Activated CD4-positive, alpha-beta T cell treated with anti-CD3 and anti-CD28 coated beads for 1 hour (primary cell): Measurements from ENCODE around the gene AK8.
"Not testable (repeated sequence)": the region's sequence is repeated elsewhere in the genome, so short reads cannot be mapped to it uniquely, and the experiment has no call there.

Source experiments
- DNase-seq: peaks from one replicate; pipeline ENCODE4 v3.0.0-alpha.2; 2020

The AK8 gene

DNA sequence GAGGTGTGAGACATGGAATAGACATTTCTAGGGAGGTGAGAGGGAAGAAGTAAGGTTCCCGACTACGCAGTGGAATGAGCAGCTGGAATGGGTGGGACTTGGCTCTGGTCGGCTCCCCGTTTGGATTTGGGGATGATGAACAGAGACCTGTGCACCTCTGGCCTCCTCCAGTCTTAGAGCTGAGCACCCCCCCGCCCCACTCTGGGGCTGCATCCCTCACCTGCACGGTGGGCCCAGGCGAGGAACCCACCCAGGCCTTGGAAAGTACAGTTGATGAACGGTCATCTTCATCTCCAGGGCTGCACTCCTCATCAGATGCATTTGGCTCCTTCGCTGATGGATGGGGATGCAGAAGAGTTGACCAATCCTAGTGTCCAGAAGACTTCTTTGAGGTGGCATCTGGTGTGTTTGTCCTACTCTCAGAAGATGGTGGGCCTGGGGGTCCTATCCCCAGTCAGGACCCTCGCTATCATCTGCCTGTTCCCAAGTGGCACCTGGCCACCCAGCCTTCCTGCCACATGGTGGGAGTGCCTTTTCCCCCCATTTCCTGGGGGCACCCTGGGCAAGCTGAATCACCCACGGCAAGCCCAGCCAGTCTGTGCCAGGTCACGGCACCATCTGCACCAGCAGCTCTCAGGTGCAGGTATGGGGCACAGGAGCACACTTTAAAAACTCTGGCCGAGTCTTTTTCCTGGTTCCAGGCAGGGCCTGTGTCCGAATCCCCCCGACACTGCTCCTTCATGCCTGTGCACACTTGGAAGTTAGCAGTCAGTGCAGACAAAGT is 137.4 kb downstream of the AK8 start:
- no peak for DNase-seq

DNA sequence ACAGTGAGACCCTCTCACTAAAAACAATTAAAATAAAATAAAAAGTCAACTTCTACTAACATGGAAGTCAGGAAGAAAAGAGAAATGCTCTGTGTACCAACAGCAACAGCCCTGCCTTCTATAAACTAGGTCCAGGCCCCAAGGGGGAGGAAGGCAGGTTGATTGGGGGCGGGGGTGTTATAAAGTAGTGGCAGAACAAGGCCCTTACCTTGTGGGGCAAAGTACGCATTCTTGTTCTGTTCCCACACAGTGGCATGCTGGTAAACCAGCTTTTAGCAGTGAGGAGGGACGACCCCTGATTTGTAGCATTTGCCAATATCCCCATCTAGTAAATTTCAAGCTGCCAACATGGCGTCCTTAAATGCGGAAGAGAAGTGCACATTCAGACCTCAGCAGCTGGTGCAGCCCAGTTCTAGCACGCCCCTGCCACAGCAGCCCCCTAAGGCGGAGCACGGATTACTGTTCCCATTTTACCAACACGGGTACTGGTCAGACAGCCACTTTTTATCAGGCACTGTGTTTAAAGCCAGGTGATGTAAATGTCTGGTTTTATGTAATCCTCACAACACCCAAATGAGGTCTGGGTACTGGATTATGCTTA is 138.3 kb downstream of the AK8 start:
- DNase-seq: no peak

DNA sequence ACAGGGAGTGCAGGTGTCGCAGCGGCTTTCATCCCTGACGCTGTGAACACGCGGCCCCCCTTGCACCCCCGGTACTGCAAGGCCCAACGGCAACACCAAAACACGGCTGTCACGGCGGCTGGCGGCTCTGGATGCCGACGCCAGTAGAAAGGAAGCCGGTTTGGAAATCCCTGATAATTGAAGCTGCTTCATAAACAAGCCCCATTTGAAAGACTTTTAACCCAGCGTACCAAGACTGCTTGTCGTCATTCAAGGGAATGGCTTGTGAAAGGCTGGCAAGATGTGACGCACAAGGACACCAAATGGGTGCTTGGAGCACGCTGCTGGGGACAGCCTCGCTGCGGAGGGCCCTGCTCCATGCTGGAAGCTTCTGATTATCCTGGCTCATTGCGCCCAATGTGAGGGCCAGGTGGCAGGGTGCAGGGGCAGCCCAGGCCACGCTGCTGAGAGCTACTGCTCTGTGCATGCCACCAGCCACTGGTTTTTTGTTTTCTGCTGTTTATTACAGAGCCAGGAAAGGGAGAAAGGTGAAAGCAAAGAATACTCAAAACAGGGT is 144.7 kb downstream of the AK8 start:
- no peak for DNase-seq

DNA sequence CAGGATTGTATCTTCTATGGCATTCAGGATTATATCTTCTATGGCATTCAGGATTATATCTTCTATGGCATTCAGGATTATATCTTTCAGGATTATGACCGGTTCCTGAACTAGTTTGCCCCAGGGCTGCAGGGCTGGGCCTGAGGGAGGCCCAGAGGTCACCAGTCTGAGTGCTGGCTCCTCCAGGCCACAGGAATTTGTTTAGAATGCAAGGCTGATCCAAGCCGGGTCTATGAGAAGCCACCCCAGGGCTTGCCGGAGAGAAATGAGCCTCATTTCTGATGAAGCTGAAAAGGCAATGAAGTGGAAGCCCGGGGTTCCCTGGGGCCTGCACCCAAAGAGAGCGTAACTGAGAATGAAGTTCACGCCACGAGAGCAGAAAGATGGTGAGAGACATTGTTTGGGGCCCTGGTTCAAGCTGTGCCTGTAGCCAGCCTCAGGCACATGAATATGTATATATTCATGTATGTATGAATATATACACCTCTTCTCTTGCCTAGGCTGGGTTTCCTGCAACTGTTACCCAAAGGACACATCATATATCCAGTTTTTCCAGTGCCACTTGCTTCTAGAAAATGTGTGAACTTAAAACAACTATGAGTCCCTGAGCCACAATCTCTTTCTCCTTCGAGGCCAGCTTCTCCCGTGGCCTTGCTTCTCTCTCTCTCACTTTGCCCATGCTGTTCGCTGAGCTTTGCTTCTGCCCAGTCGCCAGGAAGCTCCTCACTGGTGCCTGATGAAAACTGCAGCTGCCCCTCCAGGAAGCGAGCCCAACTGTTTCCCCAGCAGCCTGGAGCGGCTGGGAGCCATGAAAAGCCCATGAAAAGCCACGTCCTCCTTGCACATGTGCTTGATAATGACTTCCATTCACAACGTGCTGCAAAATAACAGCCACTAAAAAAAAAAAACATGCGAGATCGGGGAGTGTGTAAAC is 145.5 kb downstream of the AK8 start:
- no peak for DNase-seq

DNA sequence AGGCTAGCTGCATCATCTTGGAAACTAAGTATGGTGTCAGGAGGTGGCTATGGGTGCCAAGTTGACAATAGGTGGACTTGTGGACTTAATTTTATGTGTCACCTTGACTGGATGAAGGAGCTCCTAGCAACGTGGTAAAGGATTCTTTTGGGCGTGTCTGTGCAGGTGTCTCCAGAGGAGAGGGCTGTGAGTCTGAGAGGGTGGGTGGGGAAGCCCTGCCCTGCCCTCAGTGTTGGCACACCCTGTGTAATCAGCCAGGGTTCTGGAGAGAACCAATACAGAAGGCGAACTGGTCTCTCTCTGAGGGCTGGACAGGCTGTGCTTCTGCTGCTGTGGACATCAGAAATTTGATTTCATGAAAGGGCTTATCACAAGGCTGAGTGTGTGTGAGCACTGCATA is 146.9 kb downstream of the AK8 start:
- no peak for DNase-seq

DNA sequence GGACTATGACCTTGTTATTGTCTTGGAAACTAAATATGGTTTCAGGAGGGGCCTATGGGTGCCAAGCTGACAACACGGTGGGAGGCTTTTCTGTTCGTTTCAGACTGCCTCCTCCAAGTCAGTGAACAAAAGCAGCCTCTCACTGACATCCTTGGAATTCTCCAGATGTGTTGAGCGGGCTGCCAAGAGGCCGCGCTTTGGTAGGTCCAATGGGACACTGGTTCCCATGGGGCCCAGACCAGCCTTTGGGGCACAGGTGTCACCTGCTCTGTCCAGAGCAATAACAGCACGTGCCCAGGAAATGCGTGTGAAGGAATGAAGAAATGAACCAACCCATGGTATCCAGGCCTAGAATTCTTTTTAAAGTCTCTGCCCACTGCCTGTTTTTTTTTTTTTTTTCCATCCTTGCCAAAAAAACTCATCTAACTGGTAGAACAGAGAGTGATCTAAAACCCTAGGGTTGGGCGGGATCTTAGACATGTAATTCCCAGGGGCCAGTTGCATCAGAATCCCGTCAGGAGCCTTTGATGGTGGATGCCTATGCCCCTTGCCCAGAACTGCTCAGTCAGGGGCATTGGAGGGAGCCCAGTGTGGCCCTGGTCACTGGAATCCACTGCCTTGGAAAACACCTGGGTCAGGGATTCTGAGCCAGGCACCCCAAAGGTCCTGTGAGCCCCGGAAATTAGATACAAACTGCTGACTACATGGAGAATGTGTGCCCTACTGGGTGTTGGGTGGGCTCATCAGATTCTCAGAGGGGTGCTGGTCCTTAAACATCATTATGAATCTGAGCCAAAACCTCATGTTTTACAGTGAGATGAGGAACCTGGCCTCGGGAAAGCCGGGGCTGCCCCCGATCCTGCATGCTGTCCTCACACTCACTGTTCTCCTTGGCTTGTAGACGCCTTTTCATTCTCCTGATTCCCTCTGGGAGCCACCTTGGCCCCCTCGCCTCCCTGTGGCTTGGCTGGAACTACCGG is 147.7 kb downstream of the AK8 start:
- no peak for DNase-seq

DNA sequence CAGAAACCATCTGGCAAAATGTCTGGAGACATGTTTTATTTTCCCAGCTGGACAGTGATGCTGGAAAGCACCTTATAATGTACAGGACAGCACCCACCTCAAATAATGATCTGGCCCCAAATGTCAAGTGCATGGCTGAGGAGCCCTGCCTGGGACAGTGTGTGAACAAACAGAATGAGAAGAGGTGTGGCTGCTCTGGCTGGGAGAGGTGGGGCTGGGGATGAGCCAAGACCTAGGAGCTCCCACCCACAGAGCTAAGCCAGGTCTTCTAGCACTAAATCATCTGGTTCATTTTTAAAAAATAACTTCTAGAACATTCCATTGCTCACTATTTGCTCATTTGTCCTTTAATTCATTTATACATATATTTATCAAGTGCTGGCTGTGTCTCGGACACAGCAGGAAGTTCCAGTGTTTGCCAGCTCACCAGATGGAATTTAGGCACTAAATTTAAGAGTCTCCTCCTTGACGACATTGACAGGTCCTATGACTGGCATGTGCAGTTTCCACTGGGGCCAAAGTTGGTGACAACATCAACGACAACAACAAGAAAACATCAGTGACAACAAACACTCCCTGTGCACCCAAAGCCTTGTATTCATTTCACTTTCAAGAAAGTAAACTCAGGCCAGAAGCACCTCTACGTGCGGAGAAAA is 148.7 kb downstream of the AK8 start:
- DNase-seq: no peak

DNA sequence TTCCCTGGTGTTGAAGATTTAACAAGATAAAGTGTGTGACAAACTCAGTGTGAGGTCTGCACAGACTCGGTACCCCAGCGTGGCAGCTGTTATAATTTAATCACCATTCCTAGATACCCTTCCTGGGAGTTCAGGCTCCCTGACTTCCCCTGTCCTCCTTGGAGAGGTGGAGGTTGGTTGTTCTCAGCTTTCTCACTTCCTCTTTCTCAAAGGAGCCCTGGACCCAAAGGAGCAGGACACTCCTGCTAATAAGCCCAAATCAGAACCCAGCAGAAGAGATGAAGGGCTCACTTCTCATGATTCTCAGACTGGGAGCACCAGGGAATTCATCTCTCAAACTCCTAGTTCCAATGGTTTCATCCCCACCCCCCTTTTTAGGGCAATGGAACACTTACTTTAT is 149.6 kb downstream of the AK8 start:
- no peak for DNase-seq

DNA sequence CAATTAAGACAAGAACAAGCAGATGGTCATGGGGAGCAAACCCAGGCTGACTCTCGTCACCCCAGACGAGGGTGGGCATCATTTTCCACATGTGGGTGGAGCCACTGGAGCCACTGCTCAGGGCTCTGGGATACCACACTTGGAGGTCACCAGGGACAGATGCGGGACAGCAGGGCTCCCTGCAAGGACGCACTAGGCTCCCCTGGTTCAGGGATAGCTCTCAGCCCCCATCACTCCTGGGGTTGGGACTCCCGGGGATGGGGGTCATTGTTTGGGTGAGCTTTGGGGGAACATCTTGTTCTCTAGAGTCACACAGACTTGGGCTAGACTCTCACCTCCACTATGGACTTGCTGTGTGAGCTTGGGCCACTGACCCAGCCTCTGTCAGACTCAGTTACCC is 150.0 kb downstream of the AK8 start:
- DNase-seq: no peak

DNA sequence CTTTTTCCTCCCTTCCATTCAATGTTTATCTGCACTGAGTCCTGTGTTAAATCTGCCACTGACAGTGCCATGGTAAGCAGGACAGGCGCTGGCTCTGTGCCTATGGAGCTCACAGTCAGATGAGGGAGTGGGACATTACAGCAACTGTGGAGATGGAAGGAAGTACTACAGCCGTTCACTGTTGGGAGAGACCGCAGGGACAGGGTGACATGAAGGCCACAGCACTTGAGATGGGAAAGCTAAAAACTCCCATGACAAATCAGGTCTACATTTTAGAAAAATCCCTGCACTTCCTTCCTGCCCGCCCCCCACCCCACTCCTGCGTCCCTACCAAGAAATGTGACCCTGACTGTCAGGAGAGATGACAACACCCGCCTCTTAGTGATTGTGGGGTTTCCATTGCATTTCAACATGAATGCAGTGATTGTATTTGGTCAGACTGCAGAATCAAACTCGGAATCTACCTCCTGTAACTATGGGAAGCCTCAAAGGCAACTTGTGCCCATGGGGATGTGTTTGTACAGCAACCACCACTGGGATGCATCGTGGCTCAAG is 151.4 kb downstream of the AK8 start:
- no peak for DNase-seq

DNA sequence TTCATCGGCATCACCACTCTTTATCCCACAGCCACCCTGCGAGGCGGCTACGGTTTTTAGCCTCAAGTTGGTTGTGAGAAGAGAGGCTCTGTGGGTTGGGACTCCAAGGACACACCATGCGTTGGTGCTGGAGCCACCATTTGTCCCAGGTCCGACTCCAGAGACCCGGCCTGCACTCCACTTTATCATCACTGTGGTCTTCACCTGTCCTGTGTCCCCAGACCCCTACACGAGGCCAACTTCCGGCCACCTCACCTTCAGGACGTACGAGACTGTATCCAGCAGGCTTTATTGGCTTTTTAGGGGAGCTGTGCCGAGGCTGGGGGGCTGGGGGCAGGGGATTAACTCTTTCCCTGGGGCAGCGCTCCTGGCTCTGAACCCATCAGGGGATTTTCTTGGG is 152.8 kb downstream of the AK8 start:
- DNase-seq: no peak

DNA sequence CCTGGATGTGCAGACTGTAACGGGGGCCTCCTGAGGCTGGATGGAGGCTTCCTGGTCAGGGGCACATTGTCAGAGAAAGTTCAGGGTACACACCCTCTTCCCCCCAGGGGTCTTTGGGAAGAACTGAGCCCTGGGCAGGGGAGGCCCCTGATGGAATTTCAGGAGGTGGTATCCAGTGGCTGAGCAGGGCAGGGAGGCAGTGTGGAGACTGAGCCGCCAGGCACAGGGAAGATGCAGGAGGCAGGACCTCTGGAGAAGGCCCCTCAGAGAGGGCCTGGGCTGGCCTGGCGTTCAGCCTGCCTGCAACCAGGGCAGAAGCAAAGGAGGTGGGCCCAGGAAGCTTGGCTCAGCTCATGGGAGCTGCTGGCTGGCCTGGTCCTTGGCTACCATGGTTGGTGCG is 154.3 kb downstream of the AK8 start:
- DNase-seq: no peak

DNA sequence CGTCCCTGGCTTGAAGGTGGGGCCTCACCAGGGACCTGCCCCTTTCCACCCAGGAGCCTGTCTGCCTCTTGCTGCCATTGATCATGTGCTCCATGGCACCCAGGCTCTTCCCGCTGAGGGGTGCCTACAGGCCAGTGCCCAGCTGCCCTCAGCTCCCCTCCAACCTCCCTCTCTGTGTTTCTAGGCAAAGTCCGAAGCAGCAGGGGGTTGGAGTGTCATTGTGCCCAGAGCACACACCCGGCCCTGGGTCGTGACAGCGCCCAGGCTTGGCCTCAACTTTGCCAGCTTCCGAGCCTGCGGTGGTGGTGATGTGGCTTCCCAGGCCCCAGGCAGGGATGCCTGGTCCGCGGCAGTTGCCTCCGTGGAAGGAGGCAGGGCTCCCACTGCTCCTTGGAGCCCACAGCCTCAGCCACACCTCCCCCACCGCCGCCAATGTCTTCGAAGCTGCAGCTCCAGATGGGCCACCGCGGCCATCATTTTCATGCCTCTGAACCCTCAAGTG is 155.5 kb downstream of the AK8 start:
- DNase-seq: no peak

DNA sequence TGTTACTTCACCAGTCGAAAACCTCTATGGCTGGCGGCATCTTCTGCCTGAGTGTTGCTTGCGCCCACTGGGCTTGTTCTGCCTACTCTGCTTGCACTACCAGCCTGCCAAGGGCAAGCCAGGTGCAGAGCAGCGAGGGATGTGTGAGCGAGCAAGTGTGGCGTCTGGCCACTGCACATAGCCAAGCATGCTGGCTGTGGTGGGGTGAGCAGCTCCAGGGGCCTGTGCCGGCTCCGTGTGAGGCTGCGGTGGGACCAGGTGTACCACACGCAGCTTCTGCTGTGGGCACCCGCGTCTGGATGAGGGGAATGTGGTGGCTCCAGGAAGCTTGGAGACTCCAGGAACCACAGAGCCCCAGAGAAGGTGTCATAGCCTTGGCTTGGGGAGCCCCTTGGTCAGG is 156.4 kb downstream of the AK8 start:
- DNase-seq: no peak

DNA sequence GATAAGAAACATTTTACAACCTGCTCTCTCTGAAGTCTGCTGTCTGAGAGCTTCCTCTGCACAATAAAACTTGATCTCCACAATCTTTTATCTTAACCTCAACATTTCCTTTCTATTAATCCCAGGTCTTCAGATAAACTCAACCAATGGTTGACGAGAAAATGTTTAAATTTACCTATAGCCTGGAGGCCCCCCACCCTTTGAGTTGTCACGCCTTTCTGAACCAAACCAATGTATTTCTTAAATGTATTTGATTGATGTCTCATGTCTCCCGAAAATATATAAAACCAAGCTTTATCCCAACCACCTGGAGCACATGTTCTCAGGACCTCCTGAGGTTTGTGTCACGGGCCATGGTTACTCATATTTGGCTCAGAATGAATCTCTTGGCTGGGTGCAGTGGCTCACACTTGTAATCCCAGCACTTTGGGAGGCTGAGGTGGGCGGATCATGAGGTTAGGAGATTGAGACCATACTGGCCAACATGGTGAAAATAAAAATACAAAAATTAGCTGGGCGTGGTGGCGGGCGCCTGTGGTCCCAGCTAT is 159.6 kb downstream of the AK8 start:
- DNase-seq: not testable (repeated sequence)

DNA sequence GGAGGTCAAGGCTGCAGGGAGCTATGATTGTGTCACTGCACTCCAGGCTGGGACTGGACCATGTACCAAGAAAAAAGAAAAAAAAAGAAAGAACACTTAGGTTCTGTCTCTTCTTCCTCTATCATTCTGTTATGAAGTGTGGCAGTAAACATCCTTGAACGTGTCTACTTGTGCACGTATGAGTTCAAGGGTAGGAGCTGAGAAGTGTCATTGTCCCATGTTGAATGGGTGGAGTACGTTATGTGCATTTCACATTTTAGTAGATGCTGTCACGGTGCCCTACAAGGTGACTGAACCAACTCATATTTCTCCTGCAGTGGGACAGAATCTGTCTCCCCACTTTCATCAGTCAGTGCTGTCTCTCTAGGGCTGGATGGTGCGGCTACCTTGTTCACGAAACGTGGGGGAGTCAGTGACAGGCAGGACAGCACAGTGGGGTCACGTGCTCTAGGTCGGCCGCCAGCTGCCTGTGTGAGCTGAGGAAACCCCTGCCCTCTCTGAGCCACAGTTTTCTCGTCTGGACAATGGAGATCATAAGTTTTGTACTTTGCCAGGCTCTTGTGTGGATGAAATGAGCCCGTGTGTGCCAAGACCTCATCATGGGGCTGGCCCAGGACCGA is 160.6 kb downstream of the AK8 start:
- DNase-seq: no peak

DNA sequence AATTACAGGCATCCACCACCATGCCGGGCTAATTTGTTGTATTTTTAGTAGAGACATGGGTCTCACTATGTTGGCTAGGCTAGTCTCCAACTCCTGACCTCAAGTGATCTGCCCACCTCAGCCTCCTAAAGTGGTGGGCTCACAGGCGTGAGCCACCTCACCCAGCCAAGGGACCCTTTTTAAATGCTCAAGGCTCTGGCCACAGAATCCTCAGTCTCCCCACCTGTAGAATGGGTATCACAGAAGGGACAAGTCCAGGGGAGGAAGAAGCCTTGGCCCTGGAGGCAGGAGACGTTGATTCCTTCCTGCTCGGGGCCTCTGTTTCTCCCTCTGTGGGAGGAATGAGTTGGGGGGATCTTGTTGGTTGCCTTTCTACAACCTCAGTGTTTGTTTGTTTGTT is 162.1 kb downstream of the AK8 start:
- DNase-seq: no peak

DNA sequence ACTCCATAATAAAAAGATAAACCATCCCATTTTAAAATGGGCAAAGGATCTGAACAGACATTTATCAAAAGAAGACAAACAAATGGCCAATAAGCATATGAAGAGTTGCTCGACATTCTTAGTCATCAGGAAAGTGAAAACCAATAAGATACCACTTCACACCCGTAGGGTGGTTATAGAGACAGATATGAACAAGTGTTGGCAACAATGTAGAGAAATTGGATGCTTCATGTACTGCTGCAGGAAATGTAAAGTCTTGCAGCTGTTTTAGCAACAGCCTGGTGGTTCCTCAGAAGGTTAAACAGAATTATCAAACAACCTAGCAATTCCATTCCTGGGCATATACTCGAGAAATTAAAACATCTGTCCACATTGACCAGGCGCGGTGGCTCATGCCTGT is 165.3 kb downstream of the AK8 start:
- no peak for DNase-seq

DNA sequence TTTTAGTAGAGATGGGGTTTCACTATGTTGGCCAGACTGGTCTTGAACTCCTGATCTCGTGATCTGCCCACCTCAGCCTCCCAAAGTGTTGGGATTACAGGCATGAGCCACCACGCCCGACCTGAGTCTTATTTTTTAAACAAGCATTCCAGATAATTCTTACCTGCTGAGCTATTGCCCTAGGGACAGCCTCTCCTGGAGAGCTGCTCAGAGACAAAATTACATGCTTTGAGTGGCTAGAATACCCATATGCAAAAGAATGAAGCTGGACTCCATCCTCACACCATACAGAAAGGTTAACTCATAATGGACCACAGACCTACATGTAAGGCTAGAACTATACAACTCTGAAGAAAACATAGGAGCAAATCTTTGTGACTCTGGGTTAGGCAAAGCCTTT is 166.2 kb downstream of the AK8 start:
- DNase-seq: no peak

DNA sequence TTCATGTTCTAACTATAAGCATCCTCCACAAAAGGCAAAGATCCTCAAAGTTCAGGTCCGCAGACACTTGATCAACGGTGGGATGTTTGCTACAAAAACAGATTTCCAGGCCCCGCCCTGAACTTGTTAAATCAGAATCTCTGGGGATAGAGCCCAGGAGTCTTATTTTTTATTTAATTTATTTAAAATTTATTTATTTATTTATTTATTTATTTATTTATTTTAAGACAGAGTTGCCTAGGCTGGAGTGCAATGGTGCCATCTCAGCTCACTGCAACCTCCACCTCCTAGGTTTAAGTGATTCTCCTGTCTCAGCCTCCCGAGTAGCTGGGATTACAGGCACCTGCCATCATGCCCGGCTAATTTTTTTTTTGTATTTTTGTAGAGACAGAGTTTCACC is 166.9 kb downstream of the AK8 start:
- not testable (repeated sequence) for DNase-seq
